ENCODE measurements around the gene PRICKLE2.
A peak's percentile ranks its signal among the peaks of the same experiment; 100 is the strongest.

PRICKLE2 gene

GRCh38 chr3:64179249-64179648, 46.0 kb downstream of the PRICKLE2 start:
- DNase-seq (ENCODE audit: low read depth) = no peak
- no peak overlapping the region for H3K4me3 ChIP-seq (ENCODE audit: low read length)
- TF ChIP-seq, protein P1, sequence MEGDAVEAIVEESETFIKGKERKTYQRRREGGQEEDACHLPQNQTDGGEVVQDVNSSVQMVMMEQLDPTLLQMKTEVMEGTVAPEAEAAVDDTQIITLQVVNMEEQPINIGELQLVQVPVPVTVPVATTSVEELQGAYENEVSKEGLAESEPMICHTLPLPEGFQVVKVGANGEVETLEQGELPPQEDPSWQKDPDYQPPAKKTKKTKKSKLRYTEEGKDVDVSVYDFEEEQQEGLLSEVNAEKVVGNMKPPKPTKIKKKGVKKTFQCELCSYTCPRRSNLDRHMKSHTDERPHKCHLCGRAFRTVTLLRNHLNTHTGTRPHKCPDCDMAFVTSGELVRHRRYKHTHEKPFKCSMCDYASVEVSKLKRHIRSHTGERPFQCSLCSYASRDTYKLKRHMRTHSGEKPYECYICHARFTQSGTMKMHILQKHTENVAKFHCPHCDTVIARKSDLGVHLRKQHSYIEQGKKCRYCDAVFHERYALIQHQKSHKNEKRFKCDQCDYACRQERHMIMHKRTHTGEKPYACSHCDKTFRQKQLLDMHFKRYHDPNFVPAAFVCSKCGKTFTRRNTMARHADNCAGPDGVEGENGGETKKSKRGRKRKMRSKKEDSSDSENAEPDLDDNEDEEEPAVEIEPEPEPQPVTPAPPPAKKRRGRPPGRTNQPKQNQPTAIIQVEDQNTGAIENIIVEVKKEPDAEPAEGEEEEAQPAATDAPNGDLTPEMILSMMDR (conservative IDR thresholded peaks at IDR 0.05; ENCODE audit: low read depth, low read length) = peak; percentile 23

GRCh38 chr3:64178419-64178818, 46.8 kb downstream of the PRICKLE2 start:
- no peak overlapping the region for H3K4me3 ChIP-seq (ENCODE audit: low read length)
- TF ChIP-seq, protein P1 (conservative IDR thresholded peaks at IDR 0.05; ENCODE audit: low read depth, low read length) = no peak
- no peak for DNase-seq (ENCODE audit: low read depth)

DNA sequence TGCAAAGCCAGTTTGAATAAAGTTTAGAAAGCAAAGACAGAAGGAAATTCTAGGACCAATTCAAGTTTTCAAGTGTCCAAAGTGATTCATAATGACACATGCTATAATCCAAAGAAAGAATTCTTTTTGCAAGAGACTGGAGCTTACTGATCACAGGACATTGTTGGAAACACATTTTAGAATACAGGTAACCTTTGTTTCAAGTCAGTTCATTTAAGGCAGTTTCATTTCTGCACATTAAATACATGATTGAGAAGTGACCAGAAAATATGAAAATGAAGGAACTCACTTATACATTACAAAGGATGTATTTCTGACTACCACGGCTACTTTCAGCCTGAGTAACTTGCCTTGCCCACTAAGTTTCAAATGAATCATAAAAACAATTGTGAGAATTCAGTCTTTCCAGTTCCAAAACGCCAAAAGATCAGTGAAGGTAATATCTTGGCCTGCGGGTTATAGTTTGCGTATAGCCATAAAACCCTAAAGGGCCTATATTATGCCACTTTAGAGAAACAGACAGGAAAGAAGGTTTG, 48.7 kb downstream of the PRICKLE2 start:
- H3K4me3 ChIP-seq (ENCODE audit: low read length) = no peak overlapping the region
- TF ChIP-seq, protein P1 (conservative IDR thresholded peaks at IDR 0.05; ENCODE audit: low read depth, low read length) = no peak
- DNase-seq (ENCODE audit: low read depth) = no peak

GRCh38 chr3:64174328-64174727, 50.9 kb downstream of the PRICKLE2 start:
- TF ChIP-seq, protein P1 (conservative IDR thresholded peaks at IDR 0.05; ENCODE audit: low read depth, low read length) = no peak
- H3K4me3 ChIP-seq (ENCODE audit: low read length) = no peak overlapping the region
- DNase-seq (ENCODE audit: low read depth) = no peak

GRCh38 chr3:64173563-64173962, 51.7 kb downstream of the PRICKLE2 start:
- TF ChIP-seq, protein P1 (conservative IDR thresholded peaks at IDR 0.05; ENCODE audit: low read depth, low read length) = no peak
- no peak for DNase-seq (ENCODE audit: low read depth)
- no peak overlapping the region for H3K4me3 ChIP-seq (ENCODE audit: low read length)

DNA sequence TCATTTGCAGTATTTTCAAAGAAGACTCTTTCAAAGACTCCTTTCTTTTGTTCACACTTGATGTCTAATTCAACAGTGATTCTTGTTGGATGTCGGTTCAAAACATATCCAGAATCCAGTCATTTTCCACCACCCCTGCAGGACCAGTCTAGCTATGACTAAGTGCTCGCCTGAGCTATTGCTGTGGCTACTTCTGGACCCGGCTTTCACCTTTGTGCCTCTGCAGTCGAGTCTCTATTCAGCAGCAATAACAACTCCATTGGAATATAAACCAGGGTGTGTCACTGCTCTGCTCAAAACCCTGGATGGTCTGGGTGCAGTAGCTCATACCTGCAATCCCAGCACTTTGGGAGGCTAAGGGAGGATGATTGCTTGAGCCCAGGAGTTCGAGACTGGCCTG, 55.0 kb downstream of the PRICKLE2 start:
- TF ChIP-seq, protein P1 (conservative IDR thresholded peaks at IDR 0.05; ENCODE audit: low read depth, low read length) = no peak
- H3K4me3 ChIP-seq (ENCODE audit: low read length) = no peak overlapping the region
- DNase-seq (ENCODE audit: low read depth) = no peak

GRCh38 chr3:64167868-64168267, 57.4 kb downstream of the PRICKLE2 start:
- no peak for DNase-seq (ENCODE audit: low read depth)
- TF ChIP-seq, protein P1 (conservative IDR thresholded peaks at IDR 0.05; ENCODE audit: low read depth, low read length) = no peak
- no peak overlapping the region for H3K4me3 ChIP-seq (ENCODE audit: low read length)
